OCI-LY1 (cell line): Measurements from ENCODE around the gene RYR3.

Source experiments
- CTCF ChIP-seq: fragments of 200-600 bp; sonication (generic), shearing (Covaris generic); IDR thresholded peaks from 2 replicates; pipeline ENCODE4 v1.5.1; 2017; ENCODE audit warnings: mild to moderate bottlenecking, antibody characterized with exemption, low read length, moderate library complexity, mixed read lengths
- EZH2 ChIP-seq: fragments of 200-600 bp; sonication (generic), shearing (Covaris generic); IDR thresholded peaks from 2 replicates; pipeline ENCODE4 v1.8.0; 2017; ENCODE audit warnings: borderline replicate concordance, mixed run types, mild to moderate bottlenecking, antibody characterized with exemption, low read length, moderate library complexity, mixed read lengths

DNA sequence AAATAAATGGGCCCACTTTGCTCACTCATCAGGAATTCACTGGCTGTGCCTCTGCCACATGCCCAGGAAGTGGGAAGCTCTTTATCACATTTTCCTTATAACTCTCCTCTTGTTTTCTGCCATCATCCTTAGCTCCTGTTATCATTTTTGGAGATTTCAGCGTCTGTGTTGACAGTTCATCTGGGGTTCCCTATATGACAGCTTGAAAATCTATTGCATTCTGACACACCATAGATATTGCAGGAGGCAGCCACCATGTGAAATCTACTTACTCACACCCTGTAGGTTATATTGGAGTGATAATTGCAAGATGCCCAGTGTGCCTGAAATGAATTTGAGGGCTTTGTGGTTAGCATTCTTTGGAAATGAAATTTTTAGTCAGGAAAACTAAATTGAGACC, 132.9 kb downstream of the RYR3 start:
- no peak for TF ChIP-seq CTCF
- TF ChIP-seq EZH2 = no peak
